GM12878 (cell line): ENCODE data around the gene SHC1. TPM values are rescaled to one million over a fixed set of nuclear protein-coding genes. Genes with fewer than 3 reads are reported as not detected.

Experiments
- ATAC-seq: fragments of 200-7000 bp; cut with Tn5 transposase; 3 replicates; pipeline ENCODE4 v1.9.1; 2020; ENCODE audit warnings: mild to moderate bottlenecking, moderate library complexity
- BruUV-seq: library from RNA; stranded (reverse); fragments of 400-500 nt; replicated peaks from 2 replicates; lab custom pipeline; 2021; lab: Mats Ljungman, UMichigan
- CTCF ChIA-PET: fragments of 300-600 bp; sonication (Branson Sonifier 250); formaldehyde crosslinking; extraction: SDS; loops from one replicate; lab custom pipeline; 2021; ENCODE audit warnings: inconsistent platforms; lab: Yijun Ruan, JAX
- POLR2A ChIA-PET: fragments of 350-600 bp; formaldehyde crosslinking; extraction: SDS; loops from one replicate; lab custom pipeline; 2021; ENCODE audit warnings: inconsistent platforms; lab: Charles Lee
- RAD21 ChIA-PET: fragments of 300-600 bp; sonication (Branson Sonifier 250); formaldehyde crosslinking; loops from one replicate; lab custom pipeline; 2023; ENCODE audit warnings: antibody characterized with exemption; ENCODE audit not compliant: unreplicated experiment; lab: Charles Lee
- SMC1A ChIA-PET: fragments of 300-600 bp; sonication (Branson Sonifier 250); formaldehyde crosslinking; loops from one replicate; lab custom pipeline; 2023; ENCODE audit not compliant: unreplicated experiment, uncharacterized antibody; lab: Charles Lee
- DNase-seq: peaks from one replicate; pipeline ENCODE4 v3.0.0-alpha.2; 2011; ENCODE audit warnings: low read depth, low spot score
- FAIRE-seq: peaks from 3 replicates; lab custom pipeline; 2011; peaks lifted over from hg19 to GRCh38; lab: Jason Lieb, UNC
- H2AFZ ChIP-seq: 2 replicates; pipeline ENCODE4 v1.6.0; 2011; ENCODE audit warnings: low read depth, low read length, control low read depth; ENCODE audit not compliant: control insufficient read depth
- H3K27ac ChIP-seq: 2 replicates; pipeline ENCODE4 v1.5.1; 2011; ENCODE audit warnings: control low read depth; ENCODE audit not compliant: control insufficient read depth, insufficient read depth
- H3K27me3 ChIP-seq, 2 experiments: replicated peaks in 1 of 2; 2 replicates each; pipeline versions ENCODE4 v1.6.0 to v1.6.1; 2011; ENCODE audit warnings: low read length in 1 of 2; ENCODE audit not compliant: control insufficient read depth in 2 of 2, insufficient read depth in 2 of 2
- H3K36me3 ChIP-seq, 2 experiments: 2 replicates each; pipeline ENCODE4 v1.5.1; 2011; ENCODE audit warnings: low read length in 1 of 2; ENCODE audit not compliant: control insufficient read depth in 2 of 2, insufficient read depth in 2 of 2
- H3K4me1 ChIP-seq: 2 replicates; pipeline ENCODE4 v1.6.1; 2011; ENCODE audit warnings: mild to moderate bottlenecking, low read length, moderate library complexity, mixed read lengths; ENCODE audit not compliant: control insufficient read depth, insufficient read depth
- H3K4me2 ChIP-seq: 2 replicates; pipeline ENCODE4 v1.6.0; 2011; ENCODE audit warnings: control low read depth; ENCODE audit not compliant: control insufficient read depth, insufficient read depth
- H3K4me3 ChIP-seq: fragments of 200-600 bp; sonication (generic); 2 replicates; pipeline ENCODE4 v1.5.1; 2016
- H3K79me2 ChIP-seq: 2 replicates; pipeline ENCODE4 v1.6.0; 2011; ENCODE audit warnings: low read length; ENCODE audit not compliant: control insufficient read depth, insufficient read depth
- H3K9ac ChIP-seq: 2 replicates; pipeline ENCODE4 v1.8.0; 2011; ENCODE audit warnings: low read length, control low read depth, mixed read lengths; ENCODE audit not compliant: control insufficient read depth, insufficient read depth
- H3K9me3 ChIP-seq: replicated peaks from 3 replicates; pipeline ENCODE4 v1.5.1; 2011; ENCODE audit warnings: mild to moderate bottlenecking, low read length; ENCODE audit not compliant: control insufficient read depth, insufficient read depth
- H4K20me1 ChIP-seq: 2 replicates; pipeline ENCODE4 v1.6.0; 2011; ENCODE audit not compliant: control insufficient read depth, insufficient read depth
- CBX5 ChIP-seq: sonication (generic); IDR thresholded peaks from 2 replicates; pipeline ENCODE4 v1.6.1; 2016; ENCODE audit warnings: low read depth, moderate library complexity, mild to moderate bottlenecking, inconsistent platforms
- FOS ChIP-seq: IDR thresholded peaks from 3 replicates; pipeline ENCODE4 v1.6.1; 2011; ENCODE audit warnings: borderline replicate concordance; ENCODE audit not compliant: insufficient read length; ENCODE audit errors: extremely low read depth
- MLLT1 ChIP-seq: fragments of 450-650 bp; IDR thresholded peaks from 2 replicates; pipeline ENCODE4 v1.6.1; 2016; ENCODE audit warnings: mild to moderate bottlenecking
- MYB ChIP-seq: fragments of 150-350 bp; IDR thresholded peaks from 2 replicates; pipeline ENCODE4 v1.6.1; 2014; ENCODE audit warnings: mild to moderate bottlenecking, low read depth, low read length, borderline replicate concordance
- USF2 ChIP-seq: IDR thresholded peaks from 2 replicates; pipeline ENCODE4 v1.6.1; 2011; ENCODE audit warnings: low read depth, low read length, improper control_type of control experiment, borderline replicate concordance
- ZBTB33 ChIP-seq: fragments of 450-650 bp; IDR thresholded peaks from 2 replicates; pipeline ENCODE4 v1.6.1; 2017; ENCODE audit warnings: mild to moderate bottlenecking
- ZNF622 ChIP-seq: fragments of 450-650 bp; IDR thresholded peaks from 2 replicates; pipeline ENCODE4 v1.6.1; 2017; ENCODE audit warnings: mild to moderate bottlenecking, inconsistent platforms
- ZZZ3 ChIP-seq: IDR thresholded peaks from 2 replicates; pipeline ENCODE4 v1.6.1; 2011; ENCODE audit warnings: low read depth; ENCODE audit not compliant: control insufficient read depth, insufficient read length
- WGBS: methylation state at CpG from one replicate; pipeline ENCODE4 v1.1.6; 2016; ENCODE audit warnings: low lambda C conversion rate; ENCODE audit not compliant: insufficient replicate concordance, insufficient coverage; ENCODE audit errors: missing lambda C conversion rate; 5-methylcytosine and 5-hydroxymethylcytosine counted together
- in situ Hi-C: fragments of 300-500 bp; cut with MboI; formaldehyde crosslinking; loops from 9 replicates; pipeline ENCODE4 v1.14.3; 2018; ENCODE audit warnings: mixed read lengths
- intact Hi-C: fragments of 100-400 bp; cut with micrococcal nuclease; formaldehyde crosslinking; loops from one replicate; pipeline ENCODE4 v1.14.2; 2022; ENCODE audit not compliant: unreplicated experiment
- polyA plus RNA-seq, 11 experiments: library from polyadenylated mRNA; depleted of rRNA in 4 of 11; unstranded in 6 of 11; stranded (reverse) in 5 of 11; fragments of >200 nt; fragmentation: Nextera tagmentation in 4 of 11; fragmentation: Illumina TruSeq in 1 of 11; extraction: Ambion mirVana in 4 of 11; extraction: Trizol in 1 of 11; gene quantifications; 1 replicate in 1 of 11; 2 replicates in 10 of 11; pipeline versions ENCODE4 v1.2.1 to v1.2.3, GENCODE V29; 2011 to 2016; ENCODE audit warnings: inconsistent platforms in 2 of 11, missing spikeins in 2 of 11, low read depth in 1 of 11
- total RNA-seq, 4 experiments: library from RNA; depleted of rRNA in 3 of 4; stranded (reverse); fragments of >200 nt in 3 of 4; fragmentation: Illumina TruSeq in 1 of 4; extraction: Trizol in 1 of 4; gene quantifications; 2 replicates each; pipeline versions ENCODE4 v1.2.1 to v1.2.3, GENCODE V29; 2013 to 2021

Gene SHC1
- total and polyA plus RNA-seq, 10 of the 15 experiments (the other 5 are each of a cell fraction or from before 2014, with no cell fraction given): 2.6 to 49.3 (median 25.2) TPM

GRCh38 chr1:155012776-155013602 is 42.4 kb upstream of the SHC1 start:
- no peak overlapping the region for H3K9ac ChIP-seq
- H3K9me3 ChIP-seq: no peaks in the 10 kb centered on the region
- H3K4me3 ChIP-seq: no peak overlapping the region
- no peak overlapping the region for H2AFZ ChIP-seq
- RAD21 ChIA-PET: interaction anchor here (1.1 kb wide), 1 partner anchor 14 kb away, joined by 5 read pairs; no protein-coding TSS in a partner anchor
- intact Hi-C loops: no loop called here
- ATAC-seq (no peak), FAIRE-seq (no peak), DNase-seq (no peak)
- SMC1A ChIA-PET: interaction anchor here (1.2 kb wide), 1 partner anchor 9 kb away, joined by 3 read pairs; no protein-coding TSS in a partner anchor
- CTCF ChIA-PET: interaction anchor here (1.1 to 1.4 kb wide), 3 partner anchors 15 to 49 kb away, joined by 3 to 6 read pairs (median 4); no protein-coding TSS in a partner anchor
- H3K4me2 ChIP-seq: no peak overlapping the region
- no peaks in the 10 kb centered on the region for H4K20me1 ChIP-seq
- H3K27ac ChIP-seq: no peak overlapping the region
- POLR2A ChIA-PET: interaction anchor here (0.7 to 0.8 kb wide), 2 partner anchors 14 to 50 kb away, joined by 3 read pairs; no protein-coding TSS in a partner anchor
- peaks cover 42% of the 10 kb centered on the region for H3K4me1 ChIP-seq
- TF ChIP-seq ZBTB33 (no peak), FOS (no peak), MLLT1 (no peak), USF2 (no peak), ZNF622 (no peak), ZZZ3 (no peak), MYB (no peak), CBX5 (no peak)
- peaks cover 0 to 22% of the 10 kb centered on the region in 2 experiments; a peak in 3 of 4 replicates for H3K36me3 ChIP-seq
- no TSS peak for BruUV-seq
- H3K27me3 ChIP-seq: no peaks in the 10 kb centered on the region
- H3K79me2 ChIP-seq: peaks cover 9% of the 10 kb centered on the region
- WGBS: 79% methylated on average over 3 of the region's 3 CpGs
- in situ Hi-C loops: no loop called here
